Lower leg skin (tissue), 3 donors: ENCODE measurements around the gene HSD17B11.
"Not testable (repeated sequence)": the region's sequence is repeated elsewhere in the genome, so short reads cannot be mapped to it uniquely, and the experiment has no call there.

Experiments
- CTCF ChIP-seq, 3 donors: fragments of 450-650 bp; IDR thresholded peaks; one replicate each; pipeline ENCODE4 v1.5.1; 2016; ENCODE audit warnings: antibody characterized with exemption in 3 of 3, mild to moderate bottlenecking in 3 of 3, moderate library complexity in 2 of 3
- POLR2A ChIP-seq, 2 donors: fragments of 450-650 bp; IDR thresholded peaks; one replicate each; pipeline ENCODE4 v1.6.1; 2016 to 2017; ENCODE audit warnings: antibody characterized with exemption in 2 of 2, mild to moderate bottlenecking in 1 of 2, moderate library complexity in 1 of 2

GRCh38 chr4:87384466-87385132 is 6.4 kb downstream of the HSD17B11 start:
- TF ChIP-seq CTCF, POLR2A (IDR thresholded peaks at IDR 0.05): not testable (repeated sequence)
